Endothelial cell of umbilical vein (primary cell): ENCODE measurements around the gene MCM9. TPM values are rescaled to one million over a fixed set of nuclear protein-coding genes. Genes with fewer than 3 reads are reported as not detected.

Experiments
- BruUV-seq: library from RNA; stranded (reverse); fragments of 400-500 nt; replicated peaks from 2 replicates; lab custom pipeline; 2021; lab: Mats Ljungman, UMichigan
- CTCF ChIA-PET: fragments of 300-600, 350-600 bp; sonication (Branson Sonifier 250); formaldehyde crosslinking; loops from one replicate; lab custom pipeline; 2021; ENCODE audit warnings: antibody characterized with exemption, inconsistent platforms; lab: Charles Lee
- POLR2A ChIA-PET: fragments of 300-600, 350-600 bp; sonication (Branson Sonifier 250); formaldehyde crosslinking; loops from one replicate; lab custom pipeline; 2021; ENCODE audit warnings: antibody characterized with exemption, inconsistent platforms; lab: Charles Lee
- DNase-seq: peaks from one replicate; pipeline ENCODE4 v3.0.0-alpha.2; 2011; ENCODE audit warnings: low read depth, low spot score
- FAIRE-seq: peaks from 2 replicates; lab custom pipeline; 2011; peaks lifted over from hg19 to GRCh38; lab: Jason Lieb, UNC
- H2AFZ ChIP-seq: 2 replicates; pipeline ENCODE4 v1.6.0; 2012; ENCODE audit warnings: low read depth, low read length, control low read depth, inconsistent platforms
- H3K27ac ChIP-seq: 2 replicates; pipeline ENCODE4 v1.5.1; 2011; ENCODE audit warnings: low read depth, mild to moderate bottlenecking, control low read depth, low read length, moderate library complexity; ENCODE audit not compliant: insufficient read depth
- H3K27me3 ChIP-seq, 2 experiments: 2 replicates each; pipeline versions ENCODE4 v1.6.0 to v1.6.1; 2011; ENCODE audit warnings: low read length in 2 of 2, mixed read lengths in 1 of 2; ENCODE audit not compliant: control insufficient read depth in 2 of 2, insufficient read depth in 2 of 2
- H3K36me3 ChIP-seq, 2 experiments: 2 replicates in 1 of 2; 3 replicates in 1 of 2; pipeline ENCODE4 v1.5.1; 2011; ENCODE audit warnings: low read length in 2 of 2, mild to moderate bottlenecking in 1 of 2, moderate library complexity in 1 of 2; ENCODE audit not compliant: control insufficient read depth in 2 of 2, insufficient read depth in 2 of 2; ENCODE audit errors: extremely low read depth in 1 of 2
- H3K4me1 ChIP-seq: 3 replicates; pipeline ENCODE4 v1.5.1; 2011; ENCODE audit warnings: mild to moderate bottlenecking, low read length; ENCODE audit not compliant: control insufficient read depth, insufficient read depth; ENCODE audit errors: extremely low read depth
- H3K4me2 ChIP-seq: 2 replicates; pipeline ENCODE4 v1.6.1; 2011; ENCODE audit warnings: low read length, control low read depth, mixed read lengths; ENCODE audit not compliant: insufficient read depth
- H3K4me3 ChIP-seq, 3 experiments: fragments of 200-600 bp in 1 of 3; sonication (generic), shearing (Covaris generic) in 1 of 3; replicated peaks in 1 of 3; 2 replicates each; pipeline ENCODE4 v1.5.1; 2011 to 2016; ENCODE audit warnings: control low read depth in 3 of 3, low read length in 3 of 3, mild to moderate bottlenecking in 2 of 3, inconsistent platforms in 1 of 3, low read depth in 1 of 3, moderate library complexity in 1 of 3; ENCODE audit not compliant: insufficient read depth in 1 of 3
- H3K79me2 ChIP-seq: 2 replicates; pipeline ENCODE4 v1.6.0; 2012; ENCODE audit warnings: low read length, inconsistent platforms; ENCODE audit not compliant: control insufficient read depth, insufficient read depth
- H3K9ac ChIP-seq: replicated peaks from 2 replicates; pipeline ENCODE3; 2011; ENCODE audit warnings: low read length, control low read depth; ENCODE audit not compliant: insufficient read depth; ENCODE audit errors: extremely low read depth
- H3K9me1 ChIP-seq: replicated peaks from 3 replicates; pipeline ENCODE4 v1.6.0; 2011; ENCODE audit warnings: mild to moderate bottlenecking, low read length; ENCODE audit not compliant: control insufficient read depth, insufficient read depth; ENCODE audit errors: extremely low read depth
- H3K9me3 ChIP-seq: replicated peaks from 2 replicates; pipeline ENCODE4 v1.5.1; 2012; ENCODE audit warnings: low read length, inconsistent platforms; ENCODE audit not compliant: control insufficient read depth, insufficient read depth
- H4K20me1 ChIP-seq: replicated peaks from 2 replicates; pipeline ENCODE3; 2011; ENCODE audit warnings: mild to moderate bottlenecking, low read length; ENCODE audit not compliant: control insufficient read depth, insufficient read depth; ENCODE audit errors: extremely low read depth
- CTCF ChIP-seq, 2 donors: IDR thresholded peaks; 1 replicate in 1 of 2; 2 replicates in 1 of 2; pipeline ENCODE4 v1.5.1; 2011; ENCODE audit warnings: low read length in 2 of 2, mild to moderate bottlenecking in 2 of 2, moderate library complexity in 2 of 2, control low read depth in 1 of 2, inconsistent platforms in 1 of 2, low read depth in 1 of 2; ENCODE audit not compliant: insufficient read depth in 1 of 2; ENCODE audit errors: extremely low read depth in 1 of 2
- EZH2 ChIP-seq: IDR thresholded peaks from 2 replicates; pipeline ENCODE4 v1.6.1; 2012; ENCODE audit warnings: borderline replicate concordance, low read depth, mild to moderate bottlenecking, moderate library complexity, low read length, inconsistent platforms; ENCODE audit not compliant: severe bottlenecking
- FOS ChIP-seq: IDR thresholded peaks from 2 replicates; pipeline ENCODE4 v1.6.1; 2011; ENCODE audit warnings: mild to moderate bottlenecking, low read length, moderate library complexity, borderline replicate concordance; ENCODE audit not compliant: insufficient read depth
- GATA2 ChIP-seq: IDR thresholded peaks from 2 replicates; pipeline ENCODE4 v1.7.0; 2011; ENCODE audit warnings: low read depth, mild to moderate bottlenecking, moderate library complexity, mixed read lengths, low read length; ENCODE audit not compliant: insufficient read length, insufficient read depth
- JUN ChIP-seq: IDR thresholded peaks from 2 replicates; pipeline ENCODE4 v1.6.1; 2011; ENCODE audit warnings: borderline replicate concordance, low read depth; ENCODE audit not compliant: insufficient read length, insufficient read depth
- MAX ChIP-seq: IDR thresholded peaks from 2 replicates; pipeline ENCODE4 v1.6.1; 2011; ENCODE audit not compliant: insufficient read depth, insufficient read length
- MYC ChIP-seq: IDR thresholded peaks from one replicate; pipeline ENCODE4 v1.6.1; 2011; ENCODE audit warnings: mild to moderate bottlenecking, low read depth, low read length
- POLR2A ChIP-seq: IDR thresholded peaks from 2 replicates; pipeline ENCODE4 v1.6.1; 2012; ENCODE audit warnings: low read depth, mild to moderate bottlenecking, control low read depth, low read length
- POLR2AphosphoS5 ChIP-seq: IDR thresholded peaks from 2 replicates; pipeline ENCODE4 v1.6.1; 2012; ENCODE audit warnings: low read depth, mild to moderate bottlenecking, control low read depth, low read length, moderate library complexity; ENCODE audit not compliant: insufficient read depth
- dilution Hi-C: fragments of 300-500 bp; cut with MboI; formaldehyde crosslinking; loops from one replicate; pipeline ENCODE4 v1.15.0; 2019; ENCODE audit warnings: low sequenced_read_pairs; ENCODE audit not compliant: extremely low pct_ligation_motif_present
- intact Hi-C: fragments of 100-400 bp; cut with micrococcal nuclease; formaldehyde crosslinking; loops from one replicate; pipeline ENCODE4 v1.10.0; 2022
- polyA plus RNA-seq, 4 experiments: library from polyadenylated mRNA; depleted of rRNA in 3 of 4; stranded (reverse) in 3 of 4; unstranded in 1 of 4; fragments of >200 nt; gene quantifications; 2 replicates each; pipeline versions ENCODE4 v1.2.1 to v1.2.3, GENCODE V29; 2011 to 2012; ENCODE audit warnings: missing spikeins in 1 of 4
- total RNA-seq: library from RNA; stranded (reverse); gene quantifications from 2 replicates; pipeline ENCODE4 v1.2.3, GENCODE V29; 2021

MCM9 gene
- total and polyA plus RNA-seq, 2 donors (not counting 3 experiments of a cell fraction or from before 2014, with no cell fraction given) = 2.0 to 14.1 TPM

GRCh38 chr6:118843685-118844390 is 91.1 kb downstream of the MCM9 start:
- no peaks in the 10 kb centered on the region for H3K9me3 ChIP-seq
- TF ChIP-seq JUN (no peak), EZH2 (no peak), MAX (no peak), GATA2 (no peak), POLR2A (no peak), FOS (no peak), MYC (no peak), POLR2AphosphoS5 (no peak), CTCF (IDR thresholded peaks at IDR 0.05; ENCODE audit: extremely low read depth in 1 of 2, insufficient read depth in 1 of 2, low read depth in 1 of 2, low read length in 2 of 2) (no peak)
- no peak overlapping the region for H2AFZ ChIP-seq
- no peak overlapping the region for H3K4me3 ChIP-seq
- DNase-seq (no peak), FAIRE-seq (no peak)
- no peaks in the 10 kb centered on the region for H3K79me2 ChIP-seq
- no peaks in the 10 kb centered on the region for H3K27me3 ChIP-seq
- H3K4me2 ChIP-seq = no peak overlapping the region
- H3K9ac ChIP-seq = no peak overlapping the region
- ChIA-PET POLR2A (no interaction called here), CTCF (no interaction called here)
- dilution Hi-C loops (no loop called here), intact Hi-C loops (no loop called here)
- no peaks in the 10 kb centered on the region for H3K9me1 ChIP-seq
- no peak overlapping the region for H3K27ac ChIP-seq
- H3K4me1 ChIP-seq = no peaks in the 10 kb centered on the region
- no TSS peak for BruUV-seq
- no peaks in the 10 kb centered on the region for H4K20me1 ChIP-seq
- no peaks in the 10 kb centered on the region for H3K36me3 ChIP-seq
